Activated T-cell treated with anti-CD3 and anti-CD28 coated beads for 48 hours (primary cell): ENCODE data around the gene SLC34A2.
"Not testable (repeated sequence)": the region's sequence is repeated elsewhere in the genome, so short reads cannot be mapped to it uniquely, and the experiment has no call there.

Source experiments
- DNase-seq: peaks from one replicate; pipeline ENCODE4 v3.0.0-alpha.2; 2020; ENCODE audit warnings: low read depth

The SLC34A2 gene

GRCh38 chr4:25654971-25655963 is at the start of gene SLC34A2:
TSS of gene SLC34A2 (plus strand) at chr4:25655851. CDS start at chr4:25662501, 6,650 bp downstream.
- DNase-seq = no peak

GRCh38 chr4:25608644-25609043 is 47.0 kb upstream of the SLC34A2 start:
- DNase-seq = no peak

- no peak for DNase-seq
Measured at GRCh38 chr4:25609976-25610375, 45.7 kb upstream of the SLC34A2 start.

- not testable (repeated sequence) for DNase-seq
Measured at GRCh38 chr4:25613613-25614012, 42.0 kb upstream of the SLC34A2 start.

GRCh38 chr4:25614807-25615206 is 40.8 kb upstream of the SLC34A2 start:
- DNase-seq = no peak

GRCh38 chr4:25621027-25621930 is 34.4 kb upstream of the SLC34A2 start:
- no peak for DNase-seq

GRCh38 chr4:25624616-25625015 is 31.0 kb upstream of the SLC34A2 start:
- DNase-seq = no peak

GRCh38 chr4:25628451-25628850 is 27.2 kb upstream of the SLC34A2 start:
- no peak for DNase-seq

- DNase-seq = no peak
Measured at GRCh38 chr4:25632135-25632534, 23.5 kb upstream of the SLC34A2 start.

GRCh38 chr4:25633541-25633940 is 22.1 kb upstream of the SLC34A2 start:
- no peak for DNase-seq

GRCh38 chr4:25635501-25635900 is 20.1 kb upstream of the SLC34A2 start:
- no peak for DNase-seq

- DNase-seq = no peak
Measured at GRCh38 chr4:25637581-25638220, 17.9 kb upstream of the SLC34A2 start.

- DNase-seq = no peak
Measured at GRCh38 chr4:25638221-25638601, 17.4 kb upstream of the SLC34A2 start.

- no peak for DNase-seq
Measured at GRCh38 chr4:25638806-25639205, 16.8 kb upstream of the SLC34A2 start.

- DNase-seq = no peak
Measured at GRCh38 chr4:25650311-25650710, 5.3 kb upstream of the SLC34A2 start.

- DNase-seq = no peak
Measured at GRCh38 chr4:25651682-25652081, 4.0 kb upstream of the SLC34A2 start.

- DNase-seq = no peak
Measured at GRCh38 chr4:25654031-25654970, 1.4 kb upstream of the SLC34A2 start.

GRCh38 chr4:25656031-25656430 is 380 bp downstream of the SLC34A2 start:
- no peak for DNase-seq

- no peak for DNase-seq
Measured at GRCh38 chr4:25658357-25658771, 2.7 kb downstream of the SLC34A2 start.

- no peak for DNase-seq
Measured at GRCh38 chr4:25658777-25659176, 3.1 kb downstream of the SLC34A2 start.

- not testable (repeated sequence) for DNase-seq
Measured at GRCh38 chr4:25661441-25661840, 5.8 kb downstream of the SLC34A2 start.
